GM18498 (cell line): ENCODE results near the gene CACNG3.
"Not testable (repeated sequence)": the region's sequence is repeated elsewhere in the genome, so short reads cannot be mapped to it uniquely, and the experiment has no call there.

ENCODE experiments used
- ATAC-seq: cut with Tn5 transposase; IDR thresholded peaks from one replicate; pipeline ENCODE4 v1.9.1; 2021; ENCODE audit warnings: mild to moderate bottlenecking, moderate library complexity; ENCODE audit not compliant: unreplicated experiment

CACNG3 gene

GRCh38 chr16:24255456-24256371, at the start of gene CACNG3:
CACNG3 (plus strand) TSS chr16:24256335; CDS start chr16:24256755, 420 bp downstream.
- no peak for ATAC-seq

GRCh38 chr16:24206926-24207325, 49.2 kb upstream of the CACNG3 start:
- ATAC-seq: no peak

GRCh38 chr16:24208710-24209109, 47.4 kb upstream of the CACNG3 start:
- ATAC-seq: no peak

- ATAC-seq: no peak
Observed at GRCh38 chr16:24214992-24215391, 41.1 kb upstream of the CACNG3 start.

- ATAC-seq: no peak
Observed at GRCh38 chr16:24216961-24217360, 39.2 kb upstream of the CACNG3 start.

DNA sequence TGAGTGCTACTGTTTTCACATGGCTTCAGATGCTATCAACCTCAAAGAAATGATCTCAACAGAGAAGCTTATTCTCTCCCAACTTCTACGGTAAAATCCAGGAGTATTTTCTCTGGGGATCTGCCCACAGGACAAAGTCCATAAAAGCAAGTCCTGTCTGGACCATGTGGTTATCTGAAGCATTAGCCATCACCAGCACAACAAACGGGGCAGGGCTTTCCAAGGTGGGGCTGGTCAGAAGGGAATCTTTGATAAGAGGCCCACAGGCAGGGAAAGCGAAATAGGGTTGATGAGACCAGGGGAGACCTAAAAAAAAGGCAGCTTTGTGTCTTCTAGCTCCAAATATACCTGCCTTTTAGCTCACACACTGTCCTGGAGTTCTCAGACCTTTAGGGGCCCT, 38.7 kb upstream of the CACNG3 start:
- ATAC-seq: no peak

- no peak for ATAC-seq
Observed at GRCh38 chr16:24218299-24218698, 37.8 kb upstream of the CACNG3 start.

DNA sequence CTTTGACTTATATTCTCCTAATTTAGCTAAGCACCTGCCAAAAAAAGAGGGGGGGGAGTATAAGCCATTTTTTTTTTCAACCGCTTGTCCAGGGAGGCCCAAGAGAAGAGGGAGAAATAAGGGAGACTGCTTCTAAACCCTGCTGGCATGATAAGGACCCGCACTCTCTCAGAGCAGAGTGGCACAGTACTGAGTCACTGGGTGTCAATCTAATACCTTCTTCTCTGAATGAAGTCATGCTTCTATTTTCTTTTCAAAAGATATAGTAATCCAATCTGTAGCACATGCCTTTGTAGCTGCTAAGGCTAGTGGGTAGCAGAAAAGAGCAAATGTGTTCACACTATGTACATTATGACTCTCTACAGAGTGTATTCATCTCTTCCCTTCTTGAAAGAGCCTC, 34.9 kb upstream of the CACNG3 start:
- ATAC-seq: no peak

DNA sequence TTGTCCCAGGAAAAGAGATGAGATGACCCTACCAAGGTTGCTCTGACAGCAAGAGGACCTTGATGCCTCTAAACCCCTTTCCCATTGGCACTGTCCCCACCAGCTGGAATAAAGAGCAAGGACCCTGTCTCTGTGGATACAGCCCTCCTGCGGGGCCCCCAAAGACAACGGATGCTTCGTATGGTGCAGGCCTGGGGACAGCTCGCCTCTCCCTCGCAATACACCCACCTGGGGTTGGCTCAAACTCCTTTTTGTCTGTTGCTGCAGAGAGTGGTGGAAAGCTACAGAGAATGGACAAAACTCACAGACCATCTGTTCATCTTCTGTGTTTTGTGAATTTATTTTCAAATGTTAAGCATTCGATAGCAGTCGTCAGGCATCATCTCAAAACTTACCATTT, 27.6 kb upstream of the CACNG3 start:
- no peak for ATAC-seq

- no peak for ATAC-seq
Observed at GRCh38 chr16:24232936-24233335, 23.2 kb upstream of the CACNG3 start.

GRCh38 chr16:24234737-24235136, 21.4 kb upstream of the CACNG3 start:
- no peak for ATAC-seq

GRCh38 chr16:24235806-24236205, 20.3 kb upstream of the CACNG3 start:
- no peak for ATAC-seq

GRCh38 chr16:24238846-24239245, 17.3 kb upstream of the CACNG3 start:
- ATAC-seq: not testable (repeated sequence)

DNA sequence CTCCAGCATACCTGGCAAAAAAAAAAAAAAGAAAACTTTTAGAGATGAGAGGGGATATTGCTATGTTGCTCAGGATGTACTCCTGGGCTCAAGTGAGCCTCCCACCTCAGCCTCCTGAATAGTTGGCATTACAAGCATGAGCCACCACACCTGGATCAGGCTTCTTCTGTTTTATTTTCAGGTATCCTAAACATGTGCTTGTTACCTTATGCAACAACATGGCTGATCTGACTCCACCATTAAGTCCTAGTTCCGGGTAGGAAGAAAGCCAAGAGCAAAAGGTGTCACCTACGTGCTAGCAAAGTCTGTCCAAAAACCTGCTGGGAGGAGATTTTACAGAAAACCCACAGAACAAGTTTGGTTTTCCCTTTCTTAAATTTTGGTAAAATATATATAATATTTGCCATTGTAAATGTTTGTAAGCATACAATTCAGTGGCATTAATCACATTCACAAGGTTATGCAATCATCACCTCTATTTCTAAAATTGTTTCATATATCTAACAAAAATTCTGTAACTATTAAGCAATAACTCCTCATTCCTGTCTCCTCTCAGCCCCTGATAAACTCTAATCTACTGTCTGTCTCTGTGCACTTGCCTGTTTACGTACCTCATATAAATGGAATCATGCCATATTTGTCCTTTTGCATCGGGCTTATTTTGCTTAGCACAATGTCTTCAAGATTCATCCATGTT, 9.1 kb upstream of the CACNG3 start:
- no peak for ATAC-seq

- ATAC-seq: no peak
Observed at GRCh38 chr16:24253192-24253591, 2.9 kb upstream of the CACNG3 start.

DNA sequence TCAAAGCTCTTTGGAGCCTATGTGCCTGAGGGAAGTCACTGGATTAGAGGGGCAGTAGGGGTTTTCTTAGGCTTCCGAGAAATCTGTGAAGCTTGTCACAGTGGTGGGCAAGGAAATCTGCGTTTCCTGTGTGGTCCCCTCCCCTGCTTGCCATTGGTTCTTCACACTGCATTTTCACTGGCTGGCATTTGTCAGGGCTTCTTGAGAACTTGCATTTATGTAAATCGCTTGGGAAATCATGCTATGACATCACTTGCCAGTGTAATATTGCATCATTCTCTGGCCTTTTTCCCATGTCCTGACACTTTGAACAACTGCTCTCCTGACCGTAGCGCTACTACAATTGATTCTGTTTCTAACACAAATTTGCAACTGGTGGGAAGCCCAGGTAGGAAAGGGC, 1.8 kb downstream of the CACNG3 start:
- no peak for ATAC-seq

GRCh38 chr16:24258791-24259190, 2.7 kb downstream of the CACNG3 start:
- ATAC-seq: no peak

- ATAC-seq: no peak
Observed at GRCh38 chr16:24262816-24263215, 6.7 kb downstream of the CACNG3 start.

- no peak for ATAC-seq
Observed at GRCh38 chr16:24270721-24271442, 14.7 kb downstream of the CACNG3 start.

GRCh38 chr16:24272379-24272778, 16.2 kb downstream of the CACNG3 start:
- ATAC-seq: no peak

DNA sequence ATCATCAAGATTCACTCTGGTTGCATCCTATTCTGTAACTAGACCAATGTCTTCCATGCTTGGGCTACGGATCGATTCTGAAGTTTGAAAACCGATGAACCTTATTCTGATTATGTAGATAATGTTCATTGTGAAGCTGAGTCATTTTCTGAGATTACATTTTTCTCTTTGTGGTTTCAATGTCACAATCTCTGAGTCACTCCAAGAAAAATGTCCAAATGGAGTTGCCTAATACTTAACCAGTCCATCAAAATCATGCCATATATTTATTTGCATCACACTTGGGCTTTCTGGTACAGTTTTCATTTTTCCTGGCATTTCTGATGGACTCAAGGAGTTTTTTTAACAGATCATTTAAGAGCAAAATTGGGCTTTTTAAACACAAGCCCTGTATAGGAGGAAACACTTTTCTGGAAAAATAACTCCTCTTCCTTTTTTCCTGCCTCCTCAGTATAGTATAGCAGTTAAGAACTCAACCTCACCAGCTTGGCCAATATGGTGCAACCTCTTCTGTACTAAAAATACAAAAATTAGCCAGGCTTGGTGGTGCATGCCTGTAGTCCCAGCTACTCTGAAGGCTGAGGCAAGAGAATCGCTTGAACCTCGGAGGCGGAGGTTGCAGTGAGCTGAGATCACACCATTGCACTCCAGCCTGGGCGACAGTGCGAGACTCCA, 17.5 kb downstream of the CACNG3 start:
- no peak for ATAC-seq
